SK-N-MC (cell line): ENCODE results near the gene C17orf50.

Source experiments
- DNase-seq: peaks from one replicate; pipeline ENCODE4 v3.0.0-alpha.2; 2011; ENCODE audit warnings: low read depth, low spot score
- H3K27ac ChIP-seq: fragments of 200-600 bp; sonication (generic); 2 replicates; pipeline ENCODE4 v1.5.1; 2016; ENCODE audit warnings: mixed run types
- H3K36me3 ChIP-seq: fragments of 200-600 bp; sonication (generic); 2 replicates; pipeline ENCODE4 v1.6.1; 2017; ENCODE audit warnings: antibody characterized with exemption, low read length, mixed read lengths; ENCODE audit not compliant: insufficient read depth
- H3K4me3 ChIP-seq: fragments of 200-600 bp; sonication (generic); 2 replicates; pipeline ENCODE4 v1.5.1; 2016
- H3K9ac ChIP-seq: fragments of 200-600 bp; sonication (generic); 2 replicates; pipeline ENCODE4 v1.8.0; 2017; ENCODE audit warnings: mixed run types, mixed read lengths; ENCODE audit not compliant: insufficient read length
- H3K9me3 ChIP-seq: fragments of 200-600 bp; sonication (generic); 2 replicates; pipeline ENCODE4 v1.6.1; 2017; ENCODE audit warnings: low read depth, mild to moderate bottlenecking, antibody characterized with exemption, low read length, moderate library complexity, mixed read lengths
- EZH2 ChIP-seq: fragments of 200-600 bp; sonication (generic); IDR thresholded peaks from one replicate; pipeline ENCODE4 v1.6.1; 2017; ENCODE audit warnings: antibody characterized with exemption
- FOXP2 ChIP-seq: optimal IDR thresholded peaks from 2 replicates; pipeline ENCODE3; 2011; ENCODE audit warnings: mild to moderate bottlenecking, moderate library complexity; ENCODE audit not compliant: insufficient read depth; ENCODE audit errors: extremely low read length, control extremely low read depth
- POLR2AphosphoS5 ChIP-seq: IDR thresholded peaks from 2 replicates; pipeline ENCODE4 v1.6.1; 2012; ENCODE audit warnings: mild to moderate bottlenecking, low read depth, low read length, borderline replicate concordance

C17orf50 gene

DNA sequence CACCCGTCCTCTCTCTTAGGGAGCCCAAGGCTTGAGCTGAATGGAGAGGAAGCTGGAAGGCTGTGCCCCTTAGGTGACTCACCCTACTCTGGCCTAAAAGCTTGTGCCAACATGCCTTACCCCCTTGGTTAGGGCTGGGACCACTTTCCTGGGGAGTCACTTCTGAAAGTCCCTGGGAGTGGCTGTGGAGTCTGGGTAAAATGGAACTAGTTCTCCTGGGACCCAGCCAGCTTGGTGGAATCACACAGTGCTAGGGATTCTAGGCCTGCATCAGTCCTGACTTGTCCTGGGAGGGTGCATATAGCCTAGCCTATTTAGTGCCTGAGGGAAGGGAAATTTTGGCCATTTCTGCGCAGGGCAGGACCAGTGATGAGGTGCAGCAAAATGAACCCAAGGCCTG lies 24.2 kb downstream of the C17orf50 start:
- no peak overlapping the region for H3K27ac ChIP-seq

DNA sequence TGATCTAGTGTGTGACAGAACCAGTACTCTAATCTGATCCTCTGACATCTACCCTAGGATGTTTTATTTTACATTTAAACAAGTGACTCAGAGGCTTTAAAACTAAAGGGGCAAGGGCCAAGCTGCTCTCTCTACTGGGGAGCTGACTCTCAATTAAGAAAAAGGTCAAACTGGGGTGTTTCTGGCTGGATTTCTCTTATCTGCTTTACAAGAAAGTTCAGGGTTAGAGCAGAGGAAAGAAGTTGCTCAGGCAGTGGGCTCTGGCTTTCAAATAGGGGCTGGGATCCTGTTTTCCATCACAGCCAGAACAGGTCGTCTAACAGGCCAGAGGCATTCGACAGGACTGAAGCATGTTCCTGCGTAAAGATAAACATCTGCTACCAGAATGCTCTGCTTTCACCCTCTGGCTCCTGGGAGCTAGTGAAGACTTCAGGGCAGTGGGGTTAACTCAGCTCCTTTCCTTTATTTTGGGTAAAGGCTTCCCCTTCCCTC lies 26.3 kb downstream of the C17orf50 start:
- Histone ChIP-seq H3K9ac (no peak overlapping the region), H3K9me3 (no peaks in the 10 kb centered on the region)

More for the DNA sequence above, 24.2 kb downstream of the C17orf50 start:
- H3K4me3 ChIP-seq = no peak overlapping the region
- H3K9ac ChIP-seq = no peak overlapping the region
- no peaks in the 10 kb centered on the region for H3K36me3 ChIP-seq
- TF ChIP-seq FOXP2 = no peak
- TF ChIP-seq POLR2AphosphoS5 = no peak
- no peak for TF ChIP-seq EZH2
- no peaks in the 10 kb centered on the region for H3K9me3 ChIP-seq
- no peak for DNase-seq

DNA sequence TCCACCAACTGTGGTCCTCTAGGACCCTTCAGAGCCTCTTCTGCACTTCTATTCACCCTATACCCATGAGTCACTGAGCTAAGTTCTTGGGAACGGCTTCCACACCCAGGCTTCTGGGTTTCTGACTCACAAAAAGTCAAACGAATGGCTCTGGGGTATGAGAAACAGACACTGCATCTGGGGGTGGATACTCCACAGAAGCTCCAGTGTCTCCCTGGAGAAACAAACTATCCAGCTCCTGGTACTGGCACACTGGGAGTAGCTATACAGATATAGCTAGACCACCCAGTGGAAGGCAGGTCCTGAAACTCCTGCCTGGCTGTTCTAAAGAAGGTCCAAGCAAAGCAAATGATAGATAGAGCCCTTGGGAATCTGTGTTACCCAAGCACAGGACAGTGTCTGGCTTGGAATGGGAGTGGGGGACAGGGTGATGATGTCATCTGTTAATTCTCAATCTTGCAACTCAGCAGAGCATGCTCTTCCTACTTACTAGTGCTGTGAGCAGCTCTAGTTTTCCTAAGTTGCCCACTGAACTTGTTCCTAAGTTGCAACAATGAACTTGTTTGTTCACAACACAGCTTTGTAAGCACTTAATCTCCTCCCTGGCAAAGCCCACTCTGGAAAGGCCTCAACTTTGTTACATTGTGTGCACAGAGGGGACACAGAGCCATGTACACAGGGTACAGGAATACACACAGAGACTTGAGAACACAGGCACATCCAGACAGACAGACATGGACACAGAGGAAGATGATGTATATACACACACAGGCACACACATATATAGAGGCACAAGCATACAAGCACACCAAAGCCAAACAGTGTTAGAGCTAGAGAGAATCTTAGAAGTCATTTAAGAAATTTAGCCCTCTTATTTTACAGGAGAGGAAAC lies 28.0 kb downstream of the C17orf50 start:
- H3K27ac ChIP-seq = no peak overlapping the region
- TF ChIP-seq EZH2 = no peak
- TF ChIP-seq POLR2AphosphoS5 = no peak
- no peak for TF ChIP-seq FOXP2
- H3K36me3 ChIP-seq = no peaks in the 10 kb centered on the region
- H3K9me3 ChIP-seq = no peaks in the 10 kb centered on the region
- H3K4me3 ChIP-seq = no peak overlapping the region
- DNase-seq = no peak
- H3K9ac ChIP-seq = no peak overlapping the region

More for the DNA sequence above, 26.3 kb downstream of the C17orf50 start:
- no peak for TF ChIP-seq FOXP2
- no peak for TF ChIP-seq POLR2AphosphoS5
- TF ChIP-seq EZH2 = no peak
- Histone ChIP-seq H3K36me3 (no peaks in the 10 kb centered on the region), H3K4me3 (no peak overlapping the region), H3K27ac (no peak overlapping the region)
- no peak for DNase-seq

DNA sequence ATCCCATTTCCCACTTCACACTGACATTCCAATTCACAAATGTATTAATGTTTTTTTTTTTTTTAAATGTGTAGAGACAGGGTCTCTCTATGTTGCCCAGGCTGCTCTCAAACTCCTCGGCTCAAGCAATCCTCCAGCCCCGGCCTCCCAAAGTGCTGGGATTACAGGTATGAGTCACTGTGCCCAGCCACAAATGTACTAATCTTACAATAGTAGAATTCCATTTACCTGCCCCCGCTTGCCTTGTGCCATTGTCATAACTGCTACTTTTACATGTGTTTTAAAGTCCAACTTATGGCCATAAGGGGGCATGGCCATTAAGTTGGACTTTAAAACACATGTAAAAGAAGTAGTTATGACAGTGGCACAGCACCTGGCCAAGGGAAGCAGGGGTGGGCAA lies 30.2 kb downstream of the C17orf50 start:
- Histone ChIP-seq H3K4me3 (no peak overlapping the region), H3K27ac (no peak overlapping the region), H3K9me3 (no peaks in the 10 kb centered on the region), H3K9ac (no peak overlapping the region), H3K36me3 (no peaks in the 10 kb centered on the region)
- DNase-seq = no peak
- TF ChIP-seq POLR2AphosphoS5 (no peak), EZH2 (no peak), FOXP2 (no peak)

DNA sequence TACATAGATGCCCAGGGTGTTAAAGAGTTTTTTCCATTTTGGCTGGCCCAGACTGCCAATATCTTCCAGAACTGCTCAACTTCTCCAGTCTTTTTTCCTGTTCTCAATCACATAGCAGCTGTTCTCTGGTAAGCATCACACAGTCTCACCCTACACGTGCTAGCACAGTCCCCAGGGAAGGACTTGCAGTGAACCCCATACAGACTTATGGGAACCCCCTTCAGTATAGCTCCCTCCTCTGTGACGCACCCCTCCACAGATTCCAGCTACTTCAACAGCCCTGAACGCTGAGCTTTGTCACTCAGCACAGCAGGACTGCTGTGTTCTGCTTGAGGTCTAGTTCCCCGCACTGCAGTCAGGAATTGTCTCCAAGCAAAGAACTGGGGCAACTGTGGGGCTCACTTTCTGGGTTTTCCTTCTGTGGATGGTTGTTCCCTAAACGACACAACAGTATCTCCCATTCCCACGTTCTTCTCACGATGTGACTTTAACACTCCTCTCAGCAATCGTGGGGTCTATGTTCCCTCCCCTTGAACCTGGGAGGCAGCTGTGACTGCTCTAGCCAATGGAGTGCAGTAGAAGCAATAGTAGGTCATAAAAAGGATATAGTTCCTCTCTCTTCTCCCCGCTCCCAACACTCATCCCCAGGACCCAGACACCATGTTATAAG lies 31.1 kb downstream of the C17orf50 start:
- no peaks in the 10 kb centered on the region for H3K36me3 ChIP-seq
- no peak overlapping the region for H3K4me3 ChIP-seq
- no peak overlapping the region for H3K27ac ChIP-seq
- H3K9me3 ChIP-seq = no peaks in the 10 kb centered on the region
- no peak for DNase-seq
- H3K9ac ChIP-seq = no peak overlapping the region
- TF ChIP-seq POLR2AphosphoS5 = no peak
- TF ChIP-seq FOXP2 = no peak
- TF ChIP-seq EZH2 = no peak

DNA sequence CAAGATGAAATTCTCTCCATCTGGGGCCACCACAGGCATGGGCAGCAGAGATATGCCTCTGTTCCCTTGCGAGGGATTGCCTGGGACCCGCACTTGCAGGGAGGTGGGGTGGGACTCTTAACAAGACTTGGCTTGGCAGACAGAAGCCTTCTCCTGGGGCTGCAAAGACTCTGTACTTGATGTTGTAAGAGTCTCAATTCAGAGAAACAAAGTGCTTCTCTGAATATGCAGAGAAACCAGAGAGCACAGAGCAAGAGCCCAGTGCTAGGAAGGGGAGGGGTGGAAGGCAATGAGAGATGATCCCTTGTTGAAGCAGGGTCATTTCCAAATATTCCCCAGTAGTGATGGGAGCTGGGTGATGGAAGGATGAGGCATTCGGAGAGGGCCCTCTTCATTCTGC lies 32.6 kb downstream of the C17orf50 start:
- H3K27ac ChIP-seq = no peak overlapping the region
- no peak overlapping the region for H3K4me3 ChIP-seq
- no peak for TF ChIP-seq EZH2
- no peak for TF ChIP-seq POLR2AphosphoS5
- no peak for TF ChIP-seq FOXP2
- H3K9me3 ChIP-seq = no peaks in the 10 kb centered on the region
- DNase-seq = no peak
- no peak overlapping the region for H3K9ac ChIP-seq
- H3K36me3 ChIP-seq = no peaks in the 10 kb centered on the region

DNA sequence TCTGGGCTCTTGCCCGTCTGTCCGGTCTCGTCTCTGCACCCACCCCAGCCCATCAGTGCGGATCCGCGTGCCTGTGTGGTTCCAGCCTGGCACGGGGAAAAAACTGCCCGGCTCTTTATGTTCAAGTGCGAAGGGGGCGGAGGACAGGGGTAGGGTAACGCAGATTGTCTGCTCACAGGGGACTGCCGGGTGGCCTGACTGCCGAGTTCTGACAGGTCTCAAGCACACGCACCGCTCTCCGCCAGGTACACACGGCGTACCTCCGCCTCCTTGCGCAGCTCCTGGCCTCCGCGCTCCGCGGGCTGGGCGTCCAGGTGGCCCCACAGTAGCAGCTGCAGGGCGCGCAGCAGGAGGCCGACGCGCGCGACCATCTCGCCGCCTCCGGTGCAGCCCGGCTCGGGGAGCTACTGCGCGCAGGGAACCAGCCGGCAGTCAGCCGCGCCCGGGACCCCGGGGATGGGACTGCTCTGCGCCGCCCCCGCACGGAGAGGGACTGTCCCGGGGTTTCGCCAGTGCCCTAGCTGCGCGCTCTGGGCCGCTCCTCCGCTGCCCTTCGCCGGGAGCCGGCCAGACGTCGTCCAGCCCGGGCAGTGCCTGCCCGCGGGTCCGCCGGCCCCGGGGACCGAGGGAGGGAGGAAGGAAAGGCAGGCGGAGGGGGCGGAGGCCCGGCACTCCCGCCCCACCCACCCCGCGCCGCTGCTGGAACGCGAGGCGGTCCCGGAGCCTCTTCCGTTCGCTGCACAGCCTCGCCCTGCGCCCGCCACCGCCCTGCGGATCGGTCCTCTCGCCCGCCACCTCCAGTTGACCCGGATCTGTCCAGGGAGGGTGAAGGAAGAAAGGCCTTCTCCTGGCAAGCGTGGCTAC lies 34.6 kb downstream of the C17orf50 start, which contains the start of gene MMP28:
Gene MMP28 (minus strand): TSS at position 635 of the 864 bp plus-strand sequence. CDS start 264 bp downstream, at position 371.
- DNase-seq = no peak
- H3K36me3 ChIP-seq = no peaks in the 10 kb centered on the region
- H3K27ac ChIP-seq = no peak within 1 kb of the TSS
- H3K4me3 ChIP-seq = peak within 1 kb of the TSS; percentile 70
- H3K9ac ChIP-seq = no peak within 1 kb of the TSS
- TF ChIP-seq FOXP2 (no peak), POLR2AphosphoS5 (no peak)
- H3K9me3 ChIP-seq = no peaks in the 10 kb centered on the region
